SK-N-SH (cell line): Measurements from ENCODE around the gene SLN. TPM values are rescaled to one million over a fixed set of nuclear protein-coding genes. Genes with fewer than 3 reads are reported as not detected.

Source experiments
- CTCF ChIA-PET: fragments of 300-600, 350-600 bp; formaldehyde crosslinking; extraction: SDS; loops from one replicate; lab custom pipeline; 2021; lab: Yijun Ruan, JAX
- POLR2A ChIA-PET: fragments of 350-600 bp; sonication (Branson Sonifier 250); formaldehyde crosslinking; extraction: SDS; loops from one replicate; lab custom pipeline; 2020; ENCODE audit warnings: antibody characterized with exemption, inconsistent platforms; lab: Yijun Ruan, JAX
- DNase-seq: peaks from one replicate; pipeline ENCODE4 v3.0.0; 2012
- H2AFZ ChIP-seq: fragments of 200-600 bp; sonication (generic); 2 replicates; pipeline ENCODE4 v1.8.1; 2016; ENCODE audit warnings: antibody characterized with exemption, mild to moderate bottlenecking, low read depth
- H3F3A ChIP-seq: fragments of 200-600 bp; sonication (generic); replicated peaks from 2 replicates; pipeline ENCODE3; 2016; ENCODE audit warnings: antibody characterized with exemption, mild to moderate bottlenecking; ENCODE audit not compliant: insufficient read depth
- H3K27ac ChIP-seq, 2 experiments: fragments of 200-500 bp in 1 of 2; fragments of 200-600 bp in 1 of 2; sonication (Bioruptor generic) in 1 of 2; sonication (generic), shearing (Covaris generic) in 1 of 2; 2 replicates each; pipeline versions ENCODE4 v1.5.1 to v1.6.1; 2014 to 2016; ENCODE audit warnings: low read depth in 2 of 2, inconsistent platforms in 1 of 2, low read length in 1 of 2, mild to moderate bottlenecking in 1 of 2, mixed read lengths in 1 of 2
- H3K27me3 ChIP-seq: fragments of 200-600 bp; sonication (generic), shearing (Covaris generic); 2 replicates; pipeline ENCODE4 v1.6.1; 2016; ENCODE audit warnings: mixed run types; ENCODE audit not compliant: insufficient read depth
- H3K36me3 ChIP-seq, 2 experiments: fragments of 200-500 bp in 1 of 2; fragments of 200-600 bp in 1 of 2; sonication (Bioruptor generic) in 1 of 2; sonication (generic) in 1 of 2; replicated peaks in 1 of 2; 2 replicates each; pipeline versions ENCODE3 to v1.5.1; 2014 to 2016; ENCODE audit warnings: low read length in 1 of 2, mild to moderate bottlenecking in 1 of 2; ENCODE audit not compliant: insufficient read depth in 2 of 2, control insufficient read depth in 1 of 2
- H3K4me1 ChIP-seq, 2 experiments: fragments of 200-500 bp in 1 of 2; fragments of 200-600 bp in 1 of 2; sonication (Bioruptor generic) in 1 of 2; sonication (generic), shearing (Covaris generic) in 1 of 2; 2 replicates each; pipeline versions ENCODE4 v1.5.1 to v1.6.1; 2014 to 2016; ENCODE audit warnings: low read depth in 1 of 2, low read length in 1 of 2, mixed run types in 1 of 2; ENCODE audit not compliant: insufficient read depth in 2 of 2, control insufficient read depth in 1 of 2
- H3K4me2 ChIP-seq: fragments of 200-600 bp; sonication (generic), shearing (Covaris generic); 2 replicates; pipeline ENCODE4 v1.6.1; 2017; ENCODE audit warnings: mixed run types
- H3K4me3 ChIP-seq, 2 experiments: fragments of 200-500 bp in 1 of 2; fragments of 200-600 bp in 1 of 2; sonication (Bioruptor generic) in 1 of 2; sonication (generic), shearing (Covaris generic) in 1 of 2; 2 replicates each; pipeline versions ENCODE4 v1.5.1 to v1.8.1; 2014 to 2016; ENCODE audit warnings: low read depth in 2 of 2, inconsistent platforms in 1 of 2, low read length in 1 of 2, mild to moderate bottlenecking in 1 of 2, mixed read lengths in 1 of 2, moderate library complexity in 1 of 2
- H3K79me2 ChIP-seq: fragments of 200-600 bp; sonication (generic); 2 replicates; pipeline ENCODE4 v1.8.1; 2017; ENCODE audit warnings: mild to moderate bottlenecking; ENCODE audit not compliant: insufficient read depth
- H3K9ac ChIP-seq: fragments of 200-600 bp; sonication (generic); 2 replicates; pipeline ENCODE4 v1.6.1; 2017; ENCODE audit warnings: mixed run types
- H3K9me2 ChIP-seq: fragments of 200-600 bp; sonication (generic); 2 replicates; pipeline ENCODE4 v1.6.1; 2017; ENCODE audit warnings: mixed run types
- H3K9me3 ChIP-seq: fragments of 200-600 bp; sonication (generic); 2 replicates; pipeline ENCODE4 v1.6.1; 2017; ENCODE audit warnings: mixed run types, mild to moderate bottlenecking, moderate library complexity
- H4K20me1 ChIP-seq: fragments of 200-600 bp; sonication (generic); 2 replicates; pipeline ENCODE4 v1.6.1; 2017; ENCODE audit warnings: mild to moderate bottlenecking, mixed run types; ENCODE audit not compliant: insufficient read depth
- MXI1 ChIP-seq: IDR thresholded peaks from 2 replicates; pipeline ENCODE4 v1.6.1; 2012; ENCODE audit warnings: mild to moderate bottlenecking, low read depth, low read length, improper control_type of control experiment
- NFIC ChIP-seq: IDR thresholded peaks from 2 replicates; pipeline ENCODE4 v1.4.0; 2012; ENCODE audit warnings: borderline replicate concordance
- NRF1 ChIP-seq: IDR thresholded peaks from 2 replicates; pipeline ENCODE4 v1.6.1; 2012; ENCODE audit warnings: low read depth, mild to moderate bottlenecking, low read length
- POLR2AphosphoS5 ChIP-seq: IDR thresholded peaks from 2 replicates; pipeline ENCODE4 v1.6.1; 2012; ENCODE audit warnings: low read depth, low read length
- RFX5 ChIP-seq: IDR thresholded peaks from 2 replicates; pipeline ENCODE4 v1.6.1; 2012; ENCODE audit warnings: mild to moderate bottlenecking, improper control_type of control experiment, low read length
- RXRA ChIP-seq: IDR thresholded peaks from 2 replicates; pipeline ENCODE4 v1.4.0; 2012; ENCODE audit warnings: low read depth, mild to moderate bottlenecking, borderline replicate concordance
- WGBS: methylation state at CpG from one replicate; pipeline ENCODE4 v1.1.6; 2017; ENCODE audit warnings: low lambda C conversion rate; 5-methylcytosine and 5-hydroxymethylcytosine counted together
- polyA plus RNA-seq, 3 experiments: library from polyadenylated mRNA; depleted of rRNA; stranded (reverse); fragments of >200 nt; gene quantifications; 2 replicates each; pipeline ENCODE4 v1.2.3, GENCODE V29; 2012
- TF ChIP-seq, protein P1 (sequence below): IDR thresholded peaks from 2 replicates; pipeline ENCODE4; 2012
- TF ChIP-seq, protein P2 (sequence below): fragments of 200-600 bp; sonication (generic); IDR thresholded peaks from 2 replicates; pipeline ENCODE4 v1.6.1; 2017; ENCODE audit warnings: antibody characterized with exemption, mild to moderate bottlenecking, moderate library complexity
- TF ChIP-seq, protein P3 (sequence below): IDR thresholded peaks from 2 replicates; pipeline ENCODE4 v1.4.0; 2012; ENCODE audit warnings: low read depth, borderline replicate concordance
- TF ChIP-seq, protein P4 (sequence below): fragments of 150-350 bp; IDR thresholded peaks from 2 replicates; pipeline ENCODE4 v1.6.1; 2016; ENCODE audit warnings: mild to moderate bottlenecking, low read depth, low read length
- TF ChIP-seq, protein P5 (sequence below): IDR thresholded peaks from 2 replicates; pipeline ENCODE4 v1.4.0; 2012; ENCODE audit warnings: low read depth
- TF ChIP-seq, protein P6 (sequence below): IDR thresholded peaks from 2 replicates; pipeline ENCODE4 v1.4.0; 2012; ENCODE audit warnings: low read depth, borderline replicate concordance

The SLN gene
- polyA plus RNA-seq, 1 of the 3 experiments (the other 2 are of a cell fraction): not detected

DNA sequence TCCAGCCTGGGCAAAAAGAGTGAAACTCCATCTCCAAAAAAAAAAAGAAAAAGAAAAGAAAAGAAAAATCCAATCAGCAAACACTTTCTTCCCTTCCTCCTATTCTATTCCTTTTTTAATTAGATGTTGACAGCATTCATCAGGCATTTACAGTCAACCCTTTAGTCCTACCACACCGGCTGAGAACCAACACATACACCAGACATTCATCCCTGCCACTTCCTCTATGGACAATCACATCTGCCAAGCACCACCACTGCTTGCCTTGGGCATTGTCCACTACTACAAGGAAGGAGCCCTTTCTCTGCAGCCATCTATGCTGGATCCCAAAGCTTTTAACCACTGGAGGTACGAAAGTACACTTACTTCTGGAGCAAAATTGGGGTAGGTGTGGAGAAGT lies 9.4 kb upstream of the SLN start:
- no peaks in the 10 kb centered on the region for H3K36me3 ChIP-seq
- H3K4me1 ChIP-seq: no peaks in the 10 kb centered on the region; a peak in 2 of 4 replicates
- no peak overlapping the region for H3K4me2 ChIP-seq
- H3K27ac ChIP-seq: no peak overlapping the region
- H3F3A ChIP-seq: no peaks in the 10 kb centered on the region
- no peak for DNase-seq
- H2AFZ ChIP-seq: no peak overlapping the region
- 24% methylated on average over 2 of the region's 2 CpGs for WGBS
- CTCF ChIA-PET: interaction anchor here (1.4 kb wide), 1 partner anchor 157 kb away, joined by 4 read pairs; no protein-coding TSS in a partner anchor
- no peaks in the 10 kb centered on the region for H3K9me3 ChIP-seq
- H3K9ac ChIP-seq: no peak overlapping the region
- POLR2A ChIA-PET: no interaction called here
- H3K4me3 ChIP-seq: no peak overlapping the region
- TF ChIP-seq NFIC: no peak
- TF ChIP-seq, protein P1, sequence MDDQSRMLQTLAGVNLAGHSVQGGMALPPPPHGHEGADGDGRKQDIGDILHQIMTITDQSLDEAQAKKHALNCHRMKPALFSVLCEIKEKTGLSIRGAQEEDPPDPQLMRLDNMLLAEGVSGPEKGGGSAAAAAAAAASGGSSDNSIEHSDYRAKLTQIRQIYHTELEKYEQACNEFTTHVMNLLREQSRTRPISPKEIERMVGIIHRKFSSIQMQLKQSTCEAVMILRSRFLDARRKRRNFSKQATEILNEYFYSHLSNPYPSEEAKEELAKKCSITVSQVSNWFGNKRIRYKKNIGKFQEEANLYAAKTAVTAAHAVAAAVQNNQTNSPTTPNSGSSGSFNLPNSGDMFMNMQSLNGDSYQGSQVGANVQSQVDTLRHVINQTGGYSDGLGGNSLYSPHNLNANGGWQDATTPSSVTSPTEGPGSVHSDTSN: no peak
- TF ChIP-seq, all 33 proteins: peak for 0
- Histone ChIP-seq H3K9me2 (no peaks in the 10 kb centered on the region), H3K79me2 (no peaks in the 10 kb centered on the region), H3K27me3 (peaks cover 5% of the 10 kb centered on the region; the same call in 1 of the 2 replicates), H4K20me1 (no peaks in the 10 kb centered on the region)

DNA sequence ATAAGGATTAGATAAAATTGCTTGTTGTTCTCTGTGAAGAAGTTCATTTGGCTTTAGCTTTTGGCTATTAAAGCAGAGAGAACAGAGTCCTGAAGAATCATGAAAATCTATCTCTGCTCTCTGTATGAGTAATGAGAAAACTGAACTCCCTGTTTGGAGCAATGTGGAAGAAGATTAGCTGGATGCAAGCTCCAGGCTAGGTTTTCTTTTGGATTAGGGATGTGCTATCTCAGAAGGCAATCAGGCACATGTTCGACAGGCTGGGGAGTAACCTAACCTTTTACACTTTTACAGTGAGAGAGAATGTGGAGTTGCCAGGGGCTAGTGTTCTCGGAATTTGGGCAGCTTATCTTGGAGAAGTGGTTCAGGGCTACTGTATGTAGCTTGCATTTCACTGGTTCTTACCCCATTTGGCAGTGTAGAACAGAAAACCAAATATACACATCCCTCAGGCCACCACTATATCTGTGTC lies 8.5 kb upstream of the SLN start:
- Histone ChIP-seq H3K79me2 (no peaks in the 10 kb centered on the region), H3K9me3 (no peaks in the 10 kb centered on the region), H3K4me1 (no peaks in the 10 kb centered on the region; a peak in 2 of 4 replicates), H4K20me1 (no peaks in the 10 kb centered on the region), H3K9me2 (no peaks in the 10 kb centered on the region), H2AFZ (no peak overlapping the region), H3K27me3 (peaks cover 5% of the 10 kb centered on the region; the same call in 1 of the 2 replicates), H3F3A (no peaks in the 10 kb centered on the region), H3K4me2 (no peak overlapping the region), H3K27ac (no peak overlapping the region), H3K36me3 (no peaks in the 10 kb centered on the region), H3K4me3 (no peak overlapping the region), H3K9ac (no peak overlapping the region)
- ChIA-PET POLR2A (interaction anchor here (0.6 kb wide), 1 partner anchor 138 kb away, joined by 3 read pairs; the partner anchor contains the start of gene SLC35F2), CTCF (interaction anchor here (0.8 to 1.4 kb wide), 2 partner anchors 37 to 156 kb away, joined by 3 to 4 read pairs; no protein-coding TSS in a partner anchor)
- 11% methylated on average over 2 of the region's 2 CpGs for WGBS
- no peak for TF ChIP-seq RXRA
- no peak for TF ChIP-seq NRF1
- TF ChIP-seq, protein P2, sequence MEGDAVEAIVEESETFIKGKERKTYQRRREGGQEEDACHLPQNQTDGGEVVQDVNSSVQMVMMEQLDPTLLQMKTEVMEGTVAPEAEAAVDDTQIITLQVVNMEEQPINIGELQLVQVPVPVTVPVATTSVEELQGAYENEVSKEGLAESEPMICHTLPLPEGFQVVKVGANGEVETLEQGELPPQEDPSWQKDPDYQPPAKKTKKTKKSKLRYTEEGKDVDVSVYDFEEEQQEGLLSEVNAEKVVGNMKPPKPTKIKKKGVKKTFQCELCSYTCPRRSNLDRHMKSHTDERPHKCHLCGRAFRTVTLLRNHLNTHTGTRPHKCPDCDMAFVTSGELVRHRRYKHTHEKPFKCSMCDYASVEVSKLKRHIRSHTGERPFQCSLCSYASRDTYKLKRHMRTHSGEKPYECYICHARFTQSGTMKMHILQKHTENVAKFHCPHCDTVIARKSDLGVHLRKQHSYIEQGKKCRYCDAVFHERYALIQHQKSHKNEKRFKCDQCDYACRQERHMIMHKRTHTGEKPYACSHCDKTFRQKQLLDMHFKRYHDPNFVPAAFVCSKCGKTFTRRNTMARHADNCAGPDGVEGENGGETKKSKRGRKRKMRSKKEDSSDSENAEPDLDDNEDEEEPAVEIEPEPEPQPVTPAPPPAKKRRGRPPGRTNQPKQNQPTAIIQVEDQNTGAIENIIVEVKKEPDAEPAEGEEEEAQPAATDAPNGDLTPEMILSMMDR: no peak
- TF ChIP-seq, protein P3, sequence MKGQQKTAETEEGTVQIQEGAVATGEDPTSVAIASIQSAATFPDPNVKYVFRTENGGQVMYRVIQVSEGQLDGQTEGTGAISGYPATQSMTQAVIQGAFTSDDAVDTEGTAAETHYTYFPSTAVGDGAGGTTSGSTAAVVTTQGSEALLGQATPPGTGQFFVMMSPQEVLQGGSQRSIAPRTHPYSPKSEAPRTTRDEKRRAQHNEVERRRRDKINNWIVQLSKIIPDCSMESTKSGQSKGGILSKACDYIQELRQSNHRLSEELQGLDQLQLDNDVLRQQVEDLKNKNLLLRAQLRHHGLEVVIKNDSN: no peak
- TF ChIP-seq RFX5: no peak
- no peak for TF ChIP-seq MXI1
- TF ChIP-seq, protein P4, sequence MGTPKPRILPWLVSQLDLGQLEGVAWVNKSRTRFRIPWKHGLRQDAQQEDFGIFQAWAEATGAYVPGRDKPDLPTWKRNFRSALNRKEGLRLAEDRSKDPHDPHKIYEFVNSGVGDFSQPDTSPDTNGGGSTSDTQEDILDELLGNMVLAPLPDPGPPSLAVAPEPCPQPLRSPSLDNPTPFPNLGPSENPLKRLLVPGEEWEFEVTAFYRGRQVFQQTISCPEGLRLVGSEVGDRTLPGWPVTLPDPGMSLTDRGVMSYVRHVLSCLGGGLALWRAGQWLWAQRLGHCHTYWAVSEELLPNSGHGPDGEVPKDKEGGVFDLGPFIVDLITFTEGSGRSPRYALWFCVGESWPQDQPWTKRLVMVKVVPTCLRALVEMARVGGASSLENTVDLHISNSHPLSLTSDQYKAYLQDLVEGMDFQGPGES: no peak
- TF ChIP-seq POLR2AphosphoS5: no peak
- TF ChIP-seq NFIC: no peak
- TF ChIP-seq, protein P5, sequence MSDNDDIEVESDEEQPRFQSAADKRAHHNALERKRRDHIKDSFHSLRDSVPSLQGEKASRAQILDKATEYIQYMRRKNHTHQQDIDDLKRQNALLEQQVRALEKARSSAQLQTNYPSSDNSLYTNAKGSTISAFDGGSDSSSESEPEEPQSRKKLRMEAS: no peak
- TF ChIP-seq, protein P1: no peak
- TF ChIP-seq, protein P6, sequence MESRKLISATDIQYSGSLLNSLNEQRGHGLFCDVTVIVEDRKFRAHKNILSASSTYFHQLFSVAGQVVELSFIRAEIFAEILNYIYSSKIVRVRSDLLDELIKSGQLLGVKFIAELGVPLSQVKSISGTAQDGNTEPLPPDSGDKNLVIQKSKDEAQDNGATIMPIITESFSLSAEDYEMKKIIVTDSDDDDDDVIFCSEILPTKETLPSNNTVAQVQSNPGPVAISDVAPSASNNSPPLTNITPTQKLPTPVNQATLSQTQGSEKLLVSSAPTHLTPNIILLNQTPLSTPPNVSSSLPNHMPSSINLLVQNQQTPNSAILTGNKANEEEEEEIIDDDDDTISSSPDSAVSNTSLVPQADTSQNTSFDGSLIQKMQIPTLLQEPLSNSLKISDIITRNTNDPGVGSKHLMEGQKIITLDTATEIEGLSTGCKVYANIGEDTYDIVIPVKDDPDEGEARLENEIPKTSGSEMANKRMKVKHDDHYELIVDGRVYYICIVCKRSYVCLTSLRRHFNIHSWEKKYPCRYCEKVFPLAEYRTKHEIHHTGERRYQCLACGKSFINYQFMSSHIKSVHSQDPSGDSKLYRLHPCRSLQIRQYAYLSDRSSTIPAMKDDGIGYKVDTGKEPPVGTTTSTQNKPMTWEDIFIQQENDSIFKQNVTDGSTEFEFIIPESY: no peak
- no peak for DNase-seq
